Cerebellar nuclear complex (tissue), 1 donor: ENCODE results near the gene GARS1.
"Not testable (repeated sequence)": the region's sequence is repeated elsewhere in the genome, so short reads cannot be mapped to it uniquely, and the experiment has no call there.

Source experiments
- DNase-seq, 2 experiments: peaks; one replicate each; lab custom pipeline; 2025; lab: John Stamatoyannopoulos, UW

GARS1 gene

GRCh38 chr7:30594540-30595435, at the start of gene GARS1:
TSS of gene GARS1 (plus strand) at chr7:30594878. CDS start at chr7:30594922, 44 bp downstream.
- peak; percentile 7 to 45 for DNase-seq

- DNase-seq = no peak
These were observed 48.7 kb upstream of the GARS1 start for GRCh38 chr7:30545791-30546555.

GRCh38 chr7:30546596-30546995, 48.1 kb upstream of the GARS1 start:
- no peak for DNase-seq

- peak in 1 of 2 experiments; percentile 81 for DNase-seq
These were observed 45.8 kb upstream of the GARS1 start for GRCh38 chr7:30548845-30549244.

GRCh38 chr7:30549931-30550493, 44.7 kb upstream of the GARS1 start:
- no peak for DNase-seq

- DNase-seq = no peak
These were observed 42.3 kb upstream of the GARS1 start for GRCh38 chr7:30552330-30552729.

GRCh38 chr7:30553141-30553540, 41.5 kb upstream of the GARS1 start:
- DNase-seq = no peak

- DNase-seq = no peak
These were observed 41.1 kb upstream of the GARS1 start for GRCh38 chr7:30553546-30553945.

- no peak for DNase-seq
These were observed 39.2 kb upstream of the GARS1 start for GRCh38 chr7:30555525-30555924.

- DNase-seq = peak; percentile 84 to 93
These were observed 37.8 kb upstream of the GARS1 start for GRCh38 chr7:30556840-30557239.

GRCh38 chr7:30557245-30557644, 37.4 kb upstream of the GARS1 start:
- DNase-seq = no peak

- no peak for DNase-seq
These were observed 35.1 kb upstream of the GARS1 start for GRCh38 chr7:30559611-30560010.

- no peak for DNase-seq
These were observed 33.3 kb upstream of the GARS1 start for GRCh38 chr7:30561389-30561788.

GRCh38 chr7:30562498-30562897, 32.2 kb upstream of the GARS1 start:
- DNase-seq = no peak

- no peak for DNase-seq
These were observed 31.8 kb upstream of the GARS1 start for GRCh38 chr7:30562909-30563308.

GRCh38 chr7:30563326-30563942, 31.2 kb upstream of the GARS1 start:
- DNase-seq = no peak

GRCh38 chr7:30564243-30564892, 30.3 kb upstream of the GARS1 start:
- DNase-seq = peak; percentile 29 to 87

GRCh38 chr7:30566596-30566995, 28.1 kb upstream of the GARS1 start:
- no peak for DNase-seq

- no peak for DNase-seq
These were observed 27.6 kb upstream of the GARS1 start for GRCh38 chr7:30567081-30567480.

GRCh38 chr7:30570238-30570637, 24.4 kb upstream of the GARS1 start:
- not testable (repeated sequence) for DNase-seq

- DNase-seq = no peak
These were observed 22.4 kb upstream of the GARS1 start for GRCh38 chr7:30572212-30572841.
